HFF-Myc (cell line): ENCODE data around the gene DYNC1H1.

Experiments used
- DNase-seq: peaks from one replicate; pipeline ENCODE4 v3.0.0-alpha.2; 2011; ENCODE audit warnings: low read depth; ENCODE audit errors: extremely low read depth
- H3K4me3 ChIP-seq: replicated peaks from 2 replicates; pipeline ENCODE4 v1.5.1; 2011; ENCODE audit warnings: low read depth, mild to moderate bottlenecking, control low read depth, low read length
- CTCF ChIP-seq: IDR thresholded peaks from 2 replicates; pipeline ENCODE4 v1.5.1; 2012; ENCODE audit warnings: mild to moderate bottlenecking, low read depth, low read length, control low read depth; ENCODE audit errors: missing control alignments

DYNC1H1 gene

GRCh38 chr14:101957406-101958234, 6.8 kb upstream of the DYNC1H1 start:
- DNase-seq, result no peak
- H3K4me3 ChIP-seq, result no peak overlapping the region
- no peak for TF ChIP-seq CTCF

- H3K4me3 ChIP-seq, result no peak overlapping the region
- no peak for DNase-seq
- no peak for TF ChIP-seq CTCF
These were observed 5.8 kb upstream of the DYNC1H1 start for GRCh38 chr14:101958418-101959180.

GRCh38 chr14:101959277-101959676, 5.1 kb upstream of the DYNC1H1 start:
- TF ChIP-seq CTCF, result no peak
- H3K4me3 ChIP-seq, result no peak overlapping the region
- no peak for DNase-seq

GRCh38 chr14:101960225-101960624, 4.1 kb upstream of the DYNC1H1 start:
- DNase-seq, result no peak
- TF ChIP-seq CTCF, result peak; percentile 49
- H3K4me3 ChIP-seq, result no peak overlapping the region

- DNase-seq, result peak; percentile 68
- H3K4me3 ChIP-seq, result no peak overlapping the region
- TF ChIP-seq CTCF, result peak; percentile 90
These were observed 3.2 kb upstream of the DYNC1H1 start for GRCh38 chr14:101961011-101961721.

GRCh38 chr14:101961746-101962502, 2.4 kb upstream of the DYNC1H1 start:
- no peak for TF ChIP-seq CTCF
- no peak overlapping the region for H3K4me3 ChIP-seq
- DNase-seq, result no peak
